HL-60 (cell line): Measurements from ENCODE around the gene MRPL21.

Experiments
- POLR2AphosphoS5 ChIP-seq: IDR thresholded peaks from 2 replicates; pipeline ENCODE4 v1.6.1; 2012; ENCODE audit warnings: low read depth
- TF ChIP-seq, protein P1 (sequence below): IDR thresholded peaks from one replicate; pipeline ENCODE4 v1.5.1; 2011; ENCODE audit warnings: low read length, control low read depth, inconsistent platforms; ENCODE audit not compliant: insufficient read depth
- TF ChIP-seq, protein P2 (sequence below): IDR thresholded peaks from 2 replicates; pipeline ENCODE4 v1.6.1; 2012; ENCODE audit warnings: low read depth; ENCODE audit not compliant: insufficient replicate concordance

DNA sequence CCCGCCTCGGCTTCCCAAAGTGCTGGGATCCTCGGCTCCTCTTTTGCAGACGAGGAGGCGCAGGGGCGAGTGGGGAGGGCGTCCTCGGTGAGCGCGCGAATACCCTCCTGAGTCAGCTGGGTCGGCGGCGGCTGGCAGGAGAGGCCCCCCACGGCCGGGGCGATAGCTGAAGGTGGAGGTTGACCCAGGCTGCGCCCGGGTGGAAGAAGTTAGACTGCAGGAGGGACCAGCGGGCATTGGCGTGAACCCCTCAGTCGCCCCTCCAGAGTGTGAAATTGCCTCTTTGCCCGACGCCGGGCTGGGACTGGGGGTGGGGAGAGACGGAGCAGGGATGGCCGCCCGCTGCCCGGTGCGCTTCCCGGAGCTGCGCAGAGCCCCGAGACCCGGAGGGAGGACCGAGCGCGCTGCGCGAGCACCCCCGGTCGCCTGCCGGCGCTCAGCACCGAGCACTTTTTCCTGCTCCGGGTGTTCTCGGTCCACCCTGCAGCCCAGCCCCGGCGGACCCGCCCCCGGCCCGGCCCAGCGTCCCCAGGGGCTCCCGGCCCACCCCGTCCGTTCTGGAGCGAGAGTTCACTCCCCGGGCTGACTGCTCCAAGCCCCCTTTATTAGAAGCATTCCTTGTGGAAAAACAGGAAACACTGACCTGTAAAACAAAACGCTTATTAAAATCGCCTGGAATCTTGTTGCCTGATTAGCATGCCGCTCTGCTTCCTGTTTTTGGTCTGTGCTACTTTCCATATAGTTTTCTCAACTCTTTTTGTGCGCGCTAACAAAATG lies 48.2 kb downstream of the MRPL21 start:
- TF ChIP-seq, protein P1, sequence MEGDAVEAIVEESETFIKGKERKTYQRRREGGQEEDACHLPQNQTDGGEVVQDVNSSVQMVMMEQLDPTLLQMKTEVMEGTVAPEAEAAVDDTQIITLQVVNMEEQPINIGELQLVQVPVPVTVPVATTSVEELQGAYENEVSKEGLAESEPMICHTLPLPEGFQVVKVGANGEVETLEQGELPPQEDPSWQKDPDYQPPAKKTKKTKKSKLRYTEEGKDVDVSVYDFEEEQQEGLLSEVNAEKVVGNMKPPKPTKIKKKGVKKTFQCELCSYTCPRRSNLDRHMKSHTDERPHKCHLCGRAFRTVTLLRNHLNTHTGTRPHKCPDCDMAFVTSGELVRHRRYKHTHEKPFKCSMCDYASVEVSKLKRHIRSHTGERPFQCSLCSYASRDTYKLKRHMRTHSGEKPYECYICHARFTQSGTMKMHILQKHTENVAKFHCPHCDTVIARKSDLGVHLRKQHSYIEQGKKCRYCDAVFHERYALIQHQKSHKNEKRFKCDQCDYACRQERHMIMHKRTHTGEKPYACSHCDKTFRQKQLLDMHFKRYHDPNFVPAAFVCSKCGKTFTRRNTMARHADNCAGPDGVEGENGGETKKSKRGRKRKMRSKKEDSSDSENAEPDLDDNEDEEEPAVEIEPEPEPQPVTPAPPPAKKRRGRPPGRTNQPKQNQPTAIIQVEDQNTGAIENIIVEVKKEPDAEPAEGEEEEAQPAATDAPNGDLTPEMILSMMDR = no peak
- no peak for TF ChIP-seq POLR2AphosphoS5
- TF ChIP-seq, protein P2, sequence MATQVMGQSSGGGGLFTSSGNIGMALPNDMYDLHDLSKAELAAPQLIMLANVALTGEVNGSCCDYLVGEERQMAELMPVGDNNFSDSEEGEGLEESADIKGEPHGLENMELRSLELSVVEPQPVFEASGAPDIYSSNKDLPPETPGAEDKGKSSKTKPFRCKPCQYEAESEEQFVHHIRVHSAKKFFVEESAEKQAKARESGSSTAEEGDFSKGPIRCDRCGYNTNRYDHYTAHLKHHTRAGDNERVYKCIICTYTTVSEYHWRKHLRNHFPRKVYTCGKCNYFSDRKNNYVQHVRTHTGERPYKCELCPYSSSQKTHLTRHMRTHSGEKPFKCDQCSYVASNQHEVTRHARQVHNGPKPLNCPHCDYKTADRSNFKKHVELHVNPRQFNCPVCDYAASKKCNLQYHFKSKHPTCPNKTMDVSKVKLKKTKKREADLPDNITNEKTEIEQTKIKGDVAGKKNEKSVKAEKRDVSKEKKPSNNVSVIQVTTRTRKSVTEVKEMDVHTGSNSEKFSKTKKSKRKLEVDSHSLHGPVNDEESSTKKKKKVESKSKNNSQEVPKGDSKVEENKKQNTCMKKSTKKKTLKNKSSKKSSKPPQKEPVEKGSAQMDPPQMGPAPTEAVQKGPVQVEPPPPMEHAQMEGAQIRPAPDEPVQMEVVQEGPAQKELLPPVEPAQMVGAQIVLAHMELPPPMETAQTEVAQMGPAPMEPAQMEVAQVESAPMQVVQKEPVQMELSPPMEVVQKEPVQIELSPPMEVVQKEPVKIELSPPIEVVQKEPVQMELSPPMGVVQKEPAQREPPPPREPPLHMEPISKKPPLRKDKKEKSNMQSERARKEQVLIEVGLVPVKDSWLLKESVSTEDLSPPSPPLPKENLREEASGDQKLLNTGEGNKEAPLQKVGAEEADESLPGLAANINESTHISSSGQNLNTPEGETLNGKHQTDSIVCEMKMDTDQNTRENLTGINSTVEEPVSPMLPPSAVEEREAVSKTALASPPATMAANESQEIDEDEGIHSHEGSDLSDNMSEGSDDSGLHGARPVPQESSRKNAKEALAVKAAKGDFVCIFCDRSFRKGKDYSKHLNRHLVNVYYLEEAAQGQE = no peak
